H1 (cell line): Measurements from ENCODE around the gene C5AR1. TPM values are rescaled to one million over a fixed set of nuclear protein-coding genes. Genes with fewer than 3 reads are reported as not detected.

Experiments
- ASH2L ChIP-seq: fragments of 200-600, 300-600 bp; sonication (generic); IDR thresholded peaks from one replicate; pipeline ENCODE4 v1.7.1; 2017; ENCODE audit warnings: low read length
- BACH1 ChIP-seq: IDR thresholded peaks from 2 replicates; pipeline ENCODE4 v1.6.1; 2012; ENCODE audit warnings: low read length, improper control_type of control experiment
- HDAC6 ChIP-seq: IDR thresholded peaks from one replicate; pipeline ENCODE4 v1.7.1; 2012; ENCODE audit warnings: low read depth, mild to moderate bottlenecking, inconsistent platforms, low read length, moderate library complexity
- PHF8 ChIP-seq: fragments of 200-600 bp; sonication (generic); conservative IDR thresholded peaks from 2 replicates; pipeline ENCODE4 v1.7.1; 2012; ENCODE audit warnings: low read depth, mild to moderate bottlenecking, inconsistent platforms, low read length, moderate library complexity
- SIX5 ChIP-seq: IDR thresholded peaks from 2 replicates; pipeline ENCODE4 v1.6.1; 2011; ENCODE audit warnings: mild to moderate bottlenecking, low read depth, low read length
- SP2 ChIP-seq: IDR thresholded peaks from 2 replicates; pipeline ENCODE4 v1.6.1; 2012; ENCODE audit warnings: mild to moderate bottlenecking, low read length, inconsistent platforms
- SUZ12 ChIP-seq: fragments of 200-600 bp; sonication (generic); IDR thresholded peaks from 2 replicates; pipeline ENCODE4 v1.6.1; 2012; ENCODE audit warnings: mild to moderate bottlenecking, inconsistent platforms, low read length, moderate library complexity, mixed read lengths
- TCF12 ChIP-seq: IDR thresholded peaks from 2 replicates; pipeline ENCODE4 v1.6.1; 2011; ENCODE audit warnings: low read depth, mild to moderate bottlenecking, low read length
- polyA plus RNA-seq, 7 experiments: library from polyadenylated mRNA; depleted of rRNA in 3 of 7; stranded (reverse) in 5 of 7; unstranded in 2 of 7; fragments of >200 nt in 5 of 7; fragments of 200-250 nt in 2 of 7; gene quantifications; 1 replicate in 5 of 7; 2 replicates in 1 of 7; 4 replicates in 1 of 7; pipeline versions ENCODE4 v1.2.1 to v1.2.3, GENCODE V29; 2011 to 2013; ENCODE audit warnings: missing spikeins in 2 of 7, mixed read lengths in 2 of 7
- total RNA-seq: library from RNA; stranded (reverse); fragmentation: NEBNext Ultra II Directional; extraction: Animal tissue kit (Norgen Biotek cat#: 25700); gene quantifications from 2 replicates; pipeline ENCODE4 v1.2.1, GENCODE V29; 2021

C5AR1 gene
- total and polyA plus RNA-seq, 2 of the 8 experiments (the other 6 are each of a cell fraction or from before 2014, with no cell fraction given), result 0.20 TPM; not detected in 1

DNA sequence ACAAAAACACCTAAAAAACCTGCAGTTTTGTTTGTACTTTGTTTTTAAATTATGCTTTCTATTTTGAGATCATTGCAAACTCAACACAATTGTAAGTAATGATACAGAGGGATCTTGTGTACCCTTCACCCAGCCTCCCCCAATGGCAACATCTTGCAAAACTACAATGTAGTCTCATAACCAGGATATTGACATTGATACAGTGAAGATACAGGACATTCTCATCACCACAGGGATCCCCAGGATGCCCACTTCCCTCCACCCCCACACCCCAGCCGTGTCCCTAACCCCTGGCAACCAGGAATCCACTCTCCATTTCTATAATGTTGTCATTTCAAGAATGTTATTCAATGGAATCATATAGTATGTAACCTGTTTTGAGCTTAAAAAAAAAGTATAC lies 12.0 kb downstream of the C5AR1 start (continued):
- TF ChIP-seq SIX5 (no peak), PHF8 (no peak), SP2 (no peak), SUZ12 (no peak), ASH2L (no peak), TCF12 (no peak), HDAC6 (no peak), BACH1 (no peak)
- TF ChIP-seq, all 59 proteins: peak for 0
